Neural cell (in vitro differentiated cells): Measurements from ENCODE around the gene KIZ. TPM values are rescaled to one million over a fixed set of nuclear protein-coding genes. Genes with fewer than 3 reads are reported as not detected.

ENCODE experiments used
- H2AFZ ChIP-seq: fragments of 200-600, 300-800 bp; sonication (generic), shearing (Covaris generic); 2 replicates; pipeline ENCODE4 v1.6.0; 2014; ENCODE audit warnings: low read depth, mild to moderate bottlenecking, antibody characterized with exemption, low read length, moderate library complexity
- H3F3A ChIP-seq: fragments of 200-600 bp; shearing (Covaris generic); 2 replicates; pipeline ENCODE4 v1.6.1; 2016; ENCODE audit warnings: mild to moderate bottlenecking, moderate library complexity, mixed read lengths, antibody characterized with exemption, low read length; ENCODE audit not compliant: insufficient read depth, poor library complexity, severe bottlenecking
- H3K27ac ChIP-seq: fragments of 200-600, 300-800 bp; sonication (generic), shearing (Covaris generic); 2 replicates; pipeline ENCODE4 v1.5.1; 2014; ENCODE audit warnings: mild to moderate bottlenecking, low read length, moderate library complexity
- H3K27me3 ChIP-seq: fragments of 300-800, 200-600 bp; sonication (generic), shearing (Covaris generic); 2 replicates; pipeline ENCODE4 v1.6.0; 2014; ENCODE audit warnings: mild to moderate bottlenecking, low read depth, low read length, moderate library complexity; ENCODE audit not compliant: insufficient read depth
- H3K36me3 ChIP-seq: fragments of 300-800, 200-600 bp; sonication (generic), shearing (Covaris generic); 2 replicates; pipeline ENCODE4 v1.5.1; 2014; ENCODE audit warnings: mild to moderate bottlenecking, antibody characterized with exemption, low read length, moderate library complexity; ENCODE audit not compliant: insufficient read depth
- H3K4me2 ChIP-seq: fragments of 300-800, 200-600 bp; sonication (generic), shearing (Covaris generic); 2 replicates; pipeline ENCODE4 v1.6.0; 2014; ENCODE audit warnings: mild to moderate bottlenecking, low read length
- H3K4me3 ChIP-seq: fragments of 300-800, 200-600 bp; sonication (generic), shearing (Covaris generic); 2 replicates; pipeline ENCODE4 v1.5.1; 2014; ENCODE audit warnings: mild to moderate bottlenecking, low read length, moderate library complexity
- H3K79me2 ChIP-seq: fragments of 200-600 bp; shearing (Covaris generic); replicated peaks from 2 replicates; pipeline ENCODE4 v1.6.0; 2014; ENCODE audit warnings: mild to moderate bottlenecking, low read length, moderate library complexity; ENCODE audit not compliant: insufficient read depth
- H3K9ac ChIP-seq: fragments of 300-800, 200-600 bp; sonication (generic), shearing (Covaris generic); 2 replicates; pipeline ENCODE4 v1.6.1; 2016; ENCODE audit warnings: mild to moderate bottlenecking, low read length, mixed read lengths
- H3K9me2 ChIP-seq: fragments of 200-600 bp; shearing (Covaris generic); 2 replicates; pipeline ENCODE4 v1.6.1; 2016; ENCODE audit warnings: mild to moderate bottlenecking, low read length, mixed read lengths; ENCODE audit not compliant: insufficient read depth
- H3K9me3 ChIP-seq: fragments of 200-600, 300-800 bp; sonication (generic), shearing (Covaris generic); 2 replicates; pipeline ENCODE4 v1.6.1; 2016; ENCODE audit warnings: mild to moderate bottlenecking, mixed run types, low read length, moderate library complexity, mixed read lengths
- H4K20me1 ChIP-seq: fragments of 200-600 bp; shearing (Covaris generic); 2 replicates; pipeline ENCODE4 v1.6.1; 2016; ENCODE audit warnings: mild to moderate bottlenecking, mixed run types; ENCODE audit not compliant: insufficient read depth
- EP300 ChIP-seq: fragments of 450-650 bp; conservative IDR thresholded peaks from 2 replicates; pipeline ENCODE4 v1.6.1; 2014; ENCODE audit warnings: antibody characterized with exemption, mild to moderate bottlenecking, moderate library complexity; ENCODE audit not compliant: poor library complexity, severe bottlenecking
- EZH2 ChIP-seq: fragments of 200-600, 300-800 bp; shearing (Covaris generic), sonication (generic); IDR thresholded peaks from 2 replicates; pipeline ENCODE4 v1.6.1; 2014; ENCODE audit warnings: antibody characterized with exemption, low read length, borderline replicate concordance, mild to moderate bottlenecking; ENCODE audit not compliant: insufficient read depth, poor library complexity, severe bottlenecking
- MXI1 ChIP-seq: fragments of 450-650 bp; conservative IDR thresholded peaks from 2 replicates; pipeline ENCODE4 v1.6.1; 2014; ENCODE audit warnings: antibody characterized with exemption, mild to moderate bottlenecking; ENCODE audit not compliant: poor library complexity, severe bottlenecking
- POLR2AphosphoS5 ChIP-seq: IDR thresholded peaks from 2 replicates; pipeline ENCODE4 v1.6.1; 2012
- RAD21 ChIP-seq: fragments of 450-650 bp; conservative IDR thresholded peaks from 2 replicates; pipeline ENCODE4 v1.6.1; 2014; ENCODE audit warnings: antibody characterized with exemption, mild to moderate bottlenecking, moderate library complexity
- SMC3 ChIP-seq: fragments of 450-650 bp; conservative IDR thresholded peaks from 2 replicates; pipeline ENCODE4 v1.6.1; 2014; ENCODE audit warnings: antibody characterized with exemption, mild to moderate bottlenecking, moderate library complexity; ENCODE audit not compliant: poor library complexity
- TAF1 ChIP-seq: IDR thresholded peaks from 2 replicates; pipeline ENCODE4 v1.6.1; 2012; ENCODE audit warnings: low read depth
- polyA plus RNA-seq: library from polyadenylated mRNA; depleted of rRNA; stranded (reverse); fragments of >200 nt; gene quantifications from 2 replicates; pipeline ENCODE4 v1.2.3, GENCODE V29; 2014
- TF ChIP-seq, protein P1 (sequence below): fragments of 450-650 bp; IDR thresholded peaks from 2 replicates; pipeline ENCODE4 v1.5.1; 2014; ENCODE audit warnings: antibody characterized with exemption, mild to moderate bottlenecking, moderate library complexity; ENCODE audit not compliant: poor library complexity, severe bottlenecking
- TF ChIP-seq, protein P2 (sequence below): IDR thresholded peaks from 2 replicates; pipeline ENCODE4 v1.6.1; 2012; ENCODE audit warnings: borderline replicate concordance

Gene KIZ
- polyA plus RNA-seq, 1 donor from 2014 or later, result 3.6 TPM

DNA sequence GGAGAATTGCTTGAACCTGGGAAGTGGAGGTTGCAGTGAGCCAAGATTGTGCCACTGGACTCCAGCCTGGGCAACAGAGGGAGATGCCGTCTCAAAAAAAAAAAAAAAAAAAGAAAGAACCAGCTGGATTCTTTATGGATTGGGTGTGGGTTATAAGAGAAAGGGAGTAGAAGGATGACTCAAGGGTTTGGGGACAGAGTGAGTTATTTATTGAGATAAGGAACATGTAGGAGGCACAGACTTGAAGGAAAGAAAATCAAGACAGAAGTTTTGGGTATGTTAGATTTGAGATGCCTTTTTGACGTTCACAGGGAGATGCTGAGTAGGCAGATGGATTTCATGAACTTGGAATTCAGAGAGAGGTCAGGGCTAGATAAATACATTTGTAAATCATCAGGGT, 47.6 kb downstream of the KIZ start:
- no peak overlapping the region for H3K4me2 ChIP-seq
- TF ChIP-seq SMC3 (no peak), MXI1 (no peak), RAD21 (no peak), POLR2AphosphoS5 (no peak), EZH2 (no peak), TAF1 (no peak), EP300 (no peak)
- TF ChIP-seq, protein P1, sequence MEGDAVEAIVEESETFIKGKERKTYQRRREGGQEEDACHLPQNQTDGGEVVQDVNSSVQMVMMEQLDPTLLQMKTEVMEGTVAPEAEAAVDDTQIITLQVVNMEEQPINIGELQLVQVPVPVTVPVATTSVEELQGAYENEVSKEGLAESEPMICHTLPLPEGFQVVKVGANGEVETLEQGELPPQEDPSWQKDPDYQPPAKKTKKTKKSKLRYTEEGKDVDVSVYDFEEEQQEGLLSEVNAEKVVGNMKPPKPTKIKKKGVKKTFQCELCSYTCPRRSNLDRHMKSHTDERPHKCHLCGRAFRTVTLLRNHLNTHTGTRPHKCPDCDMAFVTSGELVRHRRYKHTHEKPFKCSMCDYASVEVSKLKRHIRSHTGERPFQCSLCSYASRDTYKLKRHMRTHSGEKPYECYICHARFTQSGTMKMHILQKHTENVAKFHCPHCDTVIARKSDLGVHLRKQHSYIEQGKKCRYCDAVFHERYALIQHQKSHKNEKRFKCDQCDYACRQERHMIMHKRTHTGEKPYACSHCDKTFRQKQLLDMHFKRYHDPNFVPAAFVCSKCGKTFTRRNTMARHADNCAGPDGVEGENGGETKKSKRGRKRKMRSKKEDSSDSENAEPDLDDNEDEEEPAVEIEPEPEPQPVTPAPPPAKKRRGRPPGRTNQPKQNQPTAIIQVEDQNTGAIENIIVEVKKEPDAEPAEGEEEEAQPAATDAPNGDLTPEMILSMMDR, result no peak
- TF ChIP-seq, protein P2, sequence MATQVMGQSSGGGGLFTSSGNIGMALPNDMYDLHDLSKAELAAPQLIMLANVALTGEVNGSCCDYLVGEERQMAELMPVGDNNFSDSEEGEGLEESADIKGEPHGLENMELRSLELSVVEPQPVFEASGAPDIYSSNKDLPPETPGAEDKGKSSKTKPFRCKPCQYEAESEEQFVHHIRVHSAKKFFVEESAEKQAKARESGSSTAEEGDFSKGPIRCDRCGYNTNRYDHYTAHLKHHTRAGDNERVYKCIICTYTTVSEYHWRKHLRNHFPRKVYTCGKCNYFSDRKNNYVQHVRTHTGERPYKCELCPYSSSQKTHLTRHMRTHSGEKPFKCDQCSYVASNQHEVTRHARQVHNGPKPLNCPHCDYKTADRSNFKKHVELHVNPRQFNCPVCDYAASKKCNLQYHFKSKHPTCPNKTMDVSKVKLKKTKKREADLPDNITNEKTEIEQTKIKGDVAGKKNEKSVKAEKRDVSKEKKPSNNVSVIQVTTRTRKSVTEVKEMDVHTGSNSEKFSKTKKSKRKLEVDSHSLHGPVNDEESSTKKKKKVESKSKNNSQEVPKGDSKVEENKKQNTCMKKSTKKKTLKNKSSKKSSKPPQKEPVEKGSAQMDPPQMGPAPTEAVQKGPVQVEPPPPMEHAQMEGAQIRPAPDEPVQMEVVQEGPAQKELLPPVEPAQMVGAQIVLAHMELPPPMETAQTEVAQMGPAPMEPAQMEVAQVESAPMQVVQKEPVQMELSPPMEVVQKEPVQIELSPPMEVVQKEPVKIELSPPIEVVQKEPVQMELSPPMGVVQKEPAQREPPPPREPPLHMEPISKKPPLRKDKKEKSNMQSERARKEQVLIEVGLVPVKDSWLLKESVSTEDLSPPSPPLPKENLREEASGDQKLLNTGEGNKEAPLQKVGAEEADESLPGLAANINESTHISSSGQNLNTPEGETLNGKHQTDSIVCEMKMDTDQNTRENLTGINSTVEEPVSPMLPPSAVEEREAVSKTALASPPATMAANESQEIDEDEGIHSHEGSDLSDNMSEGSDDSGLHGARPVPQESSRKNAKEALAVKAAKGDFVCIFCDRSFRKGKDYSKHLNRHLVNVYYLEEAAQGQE, result no peak
- H3K4me3 ChIP-seq, result no peak overlapping the region
- no peaks in the 10 kb centered on the region for H3K9me2 ChIP-seq
- no peaks in the 10 kb centered on the region for H4K20me1 ChIP-seq
- no peaks in the 10 kb centered on the region for H3K79me2 ChIP-seq
- H3K9ac ChIP-seq, result no peak overlapping the region
- no peaks in the 10 kb centered on the region for H3F3A ChIP-seq
- H3K27ac ChIP-seq, result no peak overlapping the region
- no peak overlapping the region for H2AFZ ChIP-seq
- H3K27me3 ChIP-seq, result no peaks in the 10 kb centered on the region
- H3K9me3 ChIP-seq, result no peaks in the 10 kb centered on the region
- H3K36me3 ChIP-seq, result no peaks in the 10 kb centered on the region

DNA sequence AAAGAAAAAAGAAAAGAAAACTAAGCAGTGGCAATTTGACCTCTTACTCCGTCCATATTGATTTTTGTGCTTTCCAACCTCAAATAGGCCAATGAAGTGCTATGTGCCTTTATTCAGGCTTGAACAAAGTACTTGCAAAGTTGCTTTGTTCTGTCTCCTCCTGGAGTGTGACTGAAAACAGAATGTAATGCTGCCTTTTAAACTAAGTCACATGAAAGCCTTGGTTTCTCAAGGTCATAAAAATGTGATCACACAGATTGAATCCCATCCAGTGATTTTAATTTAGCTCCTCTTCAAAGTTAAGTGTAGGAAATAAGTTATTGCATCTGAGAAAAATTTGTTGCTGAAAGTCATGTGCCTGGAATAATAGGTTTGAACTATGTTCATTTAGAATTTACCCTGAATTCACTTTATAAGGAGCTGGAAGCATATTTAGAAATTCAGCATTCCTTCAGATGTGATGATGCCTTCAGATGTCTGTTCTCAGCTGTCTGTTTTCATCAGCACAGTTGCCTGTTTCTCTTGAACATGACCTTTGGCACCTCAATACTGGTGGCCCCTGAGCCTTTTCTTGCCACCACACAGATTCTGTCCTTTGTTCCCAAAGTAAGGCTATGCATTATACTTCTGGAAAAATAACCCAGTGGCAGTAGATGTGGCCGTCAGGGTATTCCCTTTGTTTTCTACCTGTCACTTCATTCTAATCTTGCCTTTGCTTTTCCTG, 48.8 kb downstream of the KIZ start:
- H3K9me2 ChIP-seq, result no peaks in the 10 kb centered on the region
- H2AFZ ChIP-seq, result no peak overlapping the region

More for the DNA sequence above, 48.8 kb downstream of the KIZ start:
- Histone ChIP-seq H3K9ac (no peak overlapping the region), H3K4me2 (no peak overlapping the region), H3K27ac (no peak overlapping the region), H3F3A (no peaks in the 10 kb centered on the region), H3K36me3 (no peaks in the 10 kb centered on the region), H4K20me1 (no peaks in the 10 kb centered on the region), H3K4me3 (no peak overlapping the region), H3K27me3 (no peaks in the 10 kb centered on the region), H3K79me2 (no peaks in the 10 kb centered on the region), H3K9me3 (no peaks in the 10 kb centered on the region)
- TF ChIP-seq RAD21 (no peak), SMC3 (no peak), POLR2AphosphoS5 (no peak), MXI1 (no peak), EZH2 (no peak), EP300 (no peak), TAF1 (no peak)
- TF ChIP-seq, protein P1, result no peak
- TF ChIP-seq, protein P2, result no peak
